Colonic mucosa (tissue), 4 donors: Measurements from ENCODE around the gene ASH1L. TPM values are rescaled to one million over a fixed set of nuclear protein-coding genes. Genes with fewer than 3 reads are reported as not detected.

Source experiments
- DNase-seq: peaks from one replicate; pipeline ENCODE4 v3.0.0-alpha.2; 2020
- H3K27ac ChIP-seq: fragments of 200-600 bp; one replicate; pipeline ENCODE4 v1.8.0; 2021
- H3K27me3 ChIP-seq: fragments of 200-600 bp; one replicate; pipeline ENCODE4 v1.8.0; 2021
- H3K36me3 ChIP-seq: fragments of 200-600 bp; one replicate; pipeline ENCODE4 v1.8.0; 2021
- H3K4me1 ChIP-seq: fragments of 200-600 bp; one replicate; pipeline ENCODE4 v1.8.0; 2021; ENCODE audit warnings: mild to moderate bottlenecking
- H3K4me3 ChIP-seq: fragments of 200-600 bp; one replicate; pipeline ENCODE4 v1.8.0; 2021
- H3K9ac ChIP-seq, 2 donors: one replicate each; pipeline ENCODE4 v1.7.0; 2013; ENCODE audit warnings: control low read depth in 2 of 2, low read depth in 2 of 2, low read length in 2 of 2
- H3K9me3 ChIP-seq: fragments of 200-600 bp; one replicate; pipeline ENCODE4 v1.8.0; 2021
- intact Hi-C: fragments of 100-400 bp; cut with DNase I; formaldehyde crosslinking; loops from one replicate; pipeline ENCODE4 v1.14.1; 2022
- total RNA-seq, 2 donors: library from RNA; stranded (reverse); fragmentation: NEBNext Ultra II Directional in 1 of 2; extraction: Animal tissue kit (Norgen Biotek cat#: 25700) in 1 of 2; gene quantifications; one replicate each; pipeline ENCODE4 v1.2.1, GENCODE V29; 2021
- TF ChIP-seq, protein P1 (sequence below): fragments of 200-600 bp; IDR thresholded peaks from one replicate; pipeline ENCODE4 v1.8.0; 2022; ENCODE audit warnings: antibody characterized with exemption, mild to moderate bottlenecking
- donor health status: healthy.
- donor health status: DM: no; HTN: no; CAD: no.
- donor health status: DM: no; HTN: no; CAD: no.

Gene ASH1L
- total RNA-seq, 2 donors from 2014 or later = 37.7 to 47.2 TPM

DNA sequence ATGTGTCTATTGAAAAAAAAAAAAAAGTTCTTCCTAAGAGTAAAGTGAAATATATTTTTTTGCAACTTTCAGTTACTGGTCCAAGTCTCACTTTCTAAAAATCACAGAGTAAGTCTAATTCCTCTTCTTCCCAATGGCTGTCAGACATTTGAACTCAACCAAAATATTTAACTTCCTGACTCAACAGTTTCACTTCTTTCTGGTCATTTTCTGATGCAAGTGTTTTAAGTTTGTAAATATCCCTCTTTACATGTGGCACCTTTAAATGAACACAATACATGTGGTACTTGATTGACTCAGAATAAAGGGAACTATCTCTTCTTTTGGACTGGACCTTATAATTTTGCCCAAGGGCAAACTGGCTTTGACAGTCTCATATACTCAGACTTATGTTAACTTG is 76.7 kb downstream of the ASH1L start:
- no peaks in the 10 kb centered on the region for H3K4me1 ChIP-seq
- no peaks in the 10 kb centered on the region for H3K27me3 ChIP-seq
- no peak overlapping the region for H3K4me3 ChIP-seq
- no peaks in the 10 kb centered on the region for H3K9me3 ChIP-seq
- intact Hi-C loops = no loop called here
- peaks cover 3% of the 10 kb centered on the region for H3K36me3 ChIP-seq
- DNase-seq = no peak
- TF ChIP-seq, protein P1, sequence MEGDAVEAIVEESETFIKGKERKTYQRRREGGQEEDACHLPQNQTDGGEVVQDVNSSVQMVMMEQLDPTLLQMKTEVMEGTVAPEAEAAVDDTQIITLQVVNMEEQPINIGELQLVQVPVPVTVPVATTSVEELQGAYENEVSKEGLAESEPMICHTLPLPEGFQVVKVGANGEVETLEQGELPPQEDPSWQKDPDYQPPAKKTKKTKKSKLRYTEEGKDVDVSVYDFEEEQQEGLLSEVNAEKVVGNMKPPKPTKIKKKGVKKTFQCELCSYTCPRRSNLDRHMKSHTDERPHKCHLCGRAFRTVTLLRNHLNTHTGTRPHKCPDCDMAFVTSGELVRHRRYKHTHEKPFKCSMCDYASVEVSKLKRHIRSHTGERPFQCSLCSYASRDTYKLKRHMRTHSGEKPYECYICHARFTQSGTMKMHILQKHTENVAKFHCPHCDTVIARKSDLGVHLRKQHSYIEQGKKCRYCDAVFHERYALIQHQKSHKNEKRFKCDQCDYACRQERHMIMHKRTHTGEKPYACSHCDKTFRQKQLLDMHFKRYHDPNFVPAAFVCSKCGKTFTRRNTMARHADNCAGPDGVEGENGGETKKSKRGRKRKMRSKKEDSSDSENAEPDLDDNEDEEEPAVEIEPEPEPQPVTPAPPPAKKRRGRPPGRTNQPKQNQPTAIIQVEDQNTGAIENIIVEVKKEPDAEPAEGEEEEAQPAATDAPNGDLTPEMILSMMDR = no peak
- H3K9ac ChIP-seq = no peak overlapping the region
- H3K27ac ChIP-seq = no peak overlapping the region

DNA sequence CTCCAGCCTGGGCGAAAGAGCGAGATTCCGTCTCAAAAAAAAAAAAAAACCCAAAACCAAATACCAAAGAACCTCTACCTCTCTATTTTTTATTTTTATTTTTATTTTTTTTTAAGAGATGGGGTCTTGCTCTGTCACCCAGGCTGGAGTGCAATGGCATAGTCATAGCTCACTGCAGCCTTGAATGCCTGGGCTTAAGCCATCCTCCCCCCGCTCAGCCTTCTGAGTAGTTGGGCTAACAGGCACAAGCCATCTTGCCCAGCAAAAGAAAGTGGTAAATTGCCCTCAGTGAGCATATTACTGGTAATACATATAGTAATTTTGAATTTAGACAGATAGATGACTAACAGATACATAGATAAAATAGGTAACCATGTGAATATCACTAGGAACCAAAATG is 77.4 kb downstream of the ASH1L start:
- intact Hi-C loops = no loop called here
- Histone ChIP-seq H3K4me1 (no peaks in the 10 kb centered on the region), H3K4me3 (no peak overlapping the region), H3K9me3 (no peaks in the 10 kb centered on the region), H3K27me3 (no peaks in the 10 kb centered on the region), H3K27ac (no peak overlapping the region), H3K36me3 (peaks cover 3% of the 10 kb centered on the region), H3K9ac (no peak overlapping the region)
- TF ChIP-seq, protein P1 = no peak
- no peak for DNase-seq

DNA sequence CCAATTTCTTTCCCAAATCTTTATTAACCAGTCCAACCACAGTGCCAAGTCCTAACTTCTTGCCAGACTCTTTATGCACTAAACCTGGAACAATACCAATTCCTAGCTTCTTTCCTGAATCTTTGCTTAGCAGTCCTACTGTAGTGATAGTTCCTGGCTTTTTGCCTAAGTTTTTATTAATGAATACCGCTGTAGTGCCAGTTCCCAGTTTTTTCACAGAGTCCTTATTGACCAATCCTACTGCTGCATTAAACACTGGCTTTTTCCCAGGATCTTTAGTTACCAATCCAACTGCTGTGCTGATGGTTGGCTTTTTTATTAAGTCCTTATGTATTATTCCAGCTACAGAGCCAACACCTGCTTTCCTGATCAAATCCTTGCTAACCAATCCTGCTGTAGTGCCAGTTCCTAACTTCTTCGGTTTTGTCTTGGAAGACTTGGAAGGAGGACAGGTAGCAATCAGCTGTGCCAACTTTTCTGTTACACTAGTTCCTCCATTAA is 80.8 kb downstream of the ASH1L start:
- DNase-seq = no peak
- no peaks in the 10 kb centered on the region for H3K4me1 ChIP-seq
- no peak overlapping the region for H3K9ac ChIP-seq
- peaks cover 3% of the 10 kb centered on the region for H3K36me3 ChIP-seq
- TF ChIP-seq, protein P1 = no peak
- intact Hi-C loops = no loop called here
- H3K4me3 ChIP-seq = no peak overlapping the region
- no peaks in the 10 kb centered on the region for H3K9me3 ChIP-seq
- no peak overlapping the region for H3K27ac ChIP-seq
- no peaks in the 10 kb centered on the region for H3K27me3 ChIP-seq

DNA sequence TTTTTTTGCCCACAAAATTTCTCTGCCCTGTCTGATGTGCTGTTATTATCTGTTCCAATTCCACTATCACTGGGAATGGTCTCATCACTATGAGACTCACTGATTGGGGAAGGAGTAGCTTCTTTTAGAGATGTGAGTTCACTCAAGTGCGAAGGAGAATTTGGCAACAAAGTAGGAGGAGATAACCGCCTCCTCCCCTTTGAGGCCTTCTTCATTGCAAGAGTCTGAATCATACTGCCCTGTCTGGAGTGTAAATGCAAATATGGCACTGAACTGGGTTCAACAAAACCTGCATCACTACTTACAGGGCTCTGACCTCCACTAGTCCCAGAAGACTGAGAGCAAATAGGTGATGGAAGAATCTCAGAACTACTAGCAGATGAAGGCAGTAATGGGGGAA is 83.4 kb downstream of the ASH1L start:
- H3K36me3 ChIP-seq = peaks cover 3% of the 10 kb centered on the region
- H3K9ac ChIP-seq = no peak overlapping the region
- no peak for DNase-seq
- H3K27me3 ChIP-seq = no peaks in the 10 kb centered on the region
- TF ChIP-seq, protein P1 = no peak
- H3K4me1 ChIP-seq = no peaks in the 10 kb centered on the region
- H3K4me3 ChIP-seq = no peak overlapping the region
- intact Hi-C loops = no loop called here
- H3K9me3 ChIP-seq = no peaks in the 10 kb centered on the region
- H3K27ac ChIP-seq = no peak overlapping the region

DNA sequence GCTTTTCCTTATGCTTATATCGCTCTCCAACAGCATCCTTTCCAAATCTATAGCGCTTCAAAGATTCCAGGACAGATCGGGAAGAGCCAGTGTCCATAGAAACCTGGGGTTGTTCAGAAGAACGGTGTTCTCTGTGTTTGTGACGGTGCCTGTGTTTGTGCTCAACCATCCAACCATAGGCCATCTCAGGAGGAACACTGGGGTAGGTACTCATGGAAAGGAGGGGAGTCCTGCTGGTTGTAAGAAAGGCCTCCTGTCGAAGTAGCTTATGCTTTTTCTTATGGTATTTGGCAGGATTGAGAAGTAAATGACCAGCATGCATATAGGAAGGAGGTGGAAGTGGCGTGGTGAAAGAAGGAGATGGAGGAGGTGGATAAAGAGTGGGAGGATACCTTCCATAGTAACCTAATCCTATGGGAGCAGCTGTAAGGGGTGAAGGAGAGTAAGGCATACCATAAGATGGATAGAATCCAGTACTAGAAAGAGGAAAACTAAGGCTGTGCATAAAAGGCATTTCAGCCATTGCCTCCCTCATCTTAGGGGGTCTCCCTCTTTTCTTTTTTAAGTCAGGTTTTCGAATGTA is 84.2 kb downstream of the ASH1L start:
- Histone ChIP-seq H3K4me3 (no peak overlapping the region), H3K27me3 (no peaks in the 10 kb centered on the region), H3K27ac (no peak overlapping the region), H3K36me3 (peaks cover 3% of the 10 kb centered on the region), H3K9me3 (no peaks in the 10 kb centered on the region), H3K4me1 (no peaks in the 10 kb centered on the region), H3K9ac (no peak overlapping the region)
- TF ChIP-seq, protein P1 = no peak
- intact Hi-C loops = no loop called here
- DNase-seq = no peak
